ENCODE data around the gene NPIPB8.
A peak's percentile ranks its signal among the peaks of the same experiment; 100 is the strongest.
"Not testable (repeated sequence)": the region's sequence is repeated elsewhere in the genome, so short reads cannot be mapped to it uniquely, and the experiment has no call there.

Gene NPIPB8

GRCh38 chr16:28607116-28607623, 30.7 kb upstream of the NPIPB8 start:
- no peak for DNase-seq

DNA sequence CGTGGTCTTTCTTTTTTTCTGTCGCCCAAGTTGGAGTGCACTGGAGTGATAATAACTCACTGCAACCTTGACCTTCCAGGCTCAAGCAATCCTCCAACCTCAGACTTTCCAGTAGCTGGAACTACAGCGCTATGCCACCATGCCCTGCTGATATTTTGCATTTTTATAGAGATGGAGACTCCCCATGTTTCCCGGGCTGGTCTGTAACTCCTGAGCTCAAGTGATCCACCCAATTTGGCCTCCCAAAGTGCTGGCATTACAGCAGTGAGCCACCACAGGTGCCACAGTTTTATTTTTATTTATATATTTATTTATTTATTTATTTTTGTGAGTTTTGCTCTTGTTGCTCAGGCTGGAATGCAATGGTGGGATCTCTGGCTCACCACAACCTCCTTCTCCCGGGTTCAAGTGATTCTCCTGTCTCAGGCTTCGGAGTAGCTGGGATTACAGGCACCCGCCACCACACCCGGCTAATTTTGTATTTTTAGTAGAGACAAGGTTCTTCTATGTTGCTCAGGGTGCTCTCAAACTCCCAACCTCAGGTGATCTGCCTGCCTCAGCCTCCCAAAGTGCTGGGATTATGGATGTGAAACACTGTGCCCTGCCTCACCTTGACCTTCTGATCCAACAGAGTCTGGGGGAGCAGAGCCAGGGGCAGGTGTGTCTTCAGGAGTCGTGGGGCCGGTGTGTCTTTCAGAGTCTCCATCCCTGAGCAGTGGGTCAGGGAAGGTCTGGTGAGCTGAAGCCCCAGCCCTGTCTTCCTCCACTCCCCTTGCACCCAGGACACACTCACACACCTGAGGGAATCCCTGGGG, 30.0 kb upstream of the NPIPB8 start:
- DNase-seq: not testable (repeated sequence)

GRCh38 chr16:28608496-28608808, 29.4 kb upstream of the NPIPB8 start:
- not testable (repeated sequence) for DNase-seq

GRCh38 chr16:28608867-28609596, 28.8 kb upstream of the NPIPB8 start:
- not testable (repeated sequence) for DNase-seq

- DNase-seq: no peak
These were observed 28.0 kb upstream of the NPIPB8 start, which contains the start of gene SULT1A1 for GRCh38 chr16:28609631-28610594. Gene SULT1A1 (minus strand): TSS chr16:28610044. CDS start chr16:28608855, 1,189 bp downstream.

- DNase-seq: no peak
These were observed 27.2 kb upstream of the NPIPB8 start for GRCh38 chr16:28610595-28611191.

GRCh38 chr16:28612359-28613280, 25.2 kb upstream of the NPIPB8 start:
- not testable (repeated sequence) for DNase-seq

GRCh38 chr16:28613912-28614311, 24.0 kb upstream of the NPIPB8 start:
- not testable (repeated sequence) for DNase-seq

- not testable (repeated sequence) for DNase-seq
These were observed 23.3 kb upstream of the NPIPB8 start for GRCh38 chr16:28614561-28614960.

DNA sequence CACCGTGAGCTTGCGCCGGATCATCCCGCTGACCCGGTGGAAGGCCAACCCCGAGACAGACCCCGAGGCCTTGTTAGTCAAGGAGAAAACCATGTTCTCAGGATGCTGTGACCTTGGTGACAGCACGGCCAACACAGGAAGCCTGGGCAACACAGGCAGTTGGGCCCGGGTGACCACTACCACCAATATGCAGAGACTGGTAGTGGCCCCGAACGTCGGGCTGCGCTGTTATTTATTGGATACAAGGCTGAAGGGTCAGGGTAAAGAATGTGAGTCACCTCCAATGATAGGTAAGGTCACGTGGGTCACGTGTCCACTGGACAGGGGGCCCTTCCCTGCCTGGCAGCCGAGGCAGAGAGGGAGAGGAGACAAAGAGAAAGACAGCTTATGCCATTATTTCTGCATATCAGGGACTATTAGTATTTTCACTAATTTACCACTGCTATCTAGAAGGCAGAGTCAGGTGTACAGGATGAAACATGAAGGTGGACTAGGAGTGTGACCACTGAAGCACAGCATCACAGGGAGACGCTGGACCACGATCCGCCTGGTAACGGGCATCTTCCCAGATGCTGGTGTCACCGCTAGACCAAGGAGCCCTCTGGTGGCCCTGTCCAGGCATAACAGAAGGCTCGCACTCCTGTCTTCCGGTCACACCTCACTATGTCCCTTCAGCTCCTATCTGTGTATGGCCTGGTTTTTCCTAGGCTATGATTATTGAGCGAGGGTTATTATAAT, 22.2 kb upstream of the NPIPB8 start:
- DNase-seq: peak; percentile 35

DNA sequence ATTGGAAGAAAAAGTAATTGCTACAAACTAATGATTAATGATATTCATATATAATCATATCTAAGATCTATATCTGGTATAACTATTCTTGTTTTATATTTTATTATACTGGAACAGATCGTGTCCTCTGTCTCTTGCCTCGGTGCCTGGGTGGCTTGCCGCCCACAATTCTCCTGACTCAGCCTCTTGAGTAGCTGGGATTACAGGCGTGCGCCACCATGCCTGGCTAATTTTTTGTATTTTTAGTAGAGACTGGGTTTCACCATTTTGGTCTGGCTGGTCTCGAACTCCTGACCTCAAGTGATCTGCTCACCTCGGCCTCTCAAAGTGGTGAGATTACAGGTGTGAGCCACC, 21.7 kb upstream of the NPIPB8 start:
- not testable (repeated sequence) for DNase-seq

DNA sequence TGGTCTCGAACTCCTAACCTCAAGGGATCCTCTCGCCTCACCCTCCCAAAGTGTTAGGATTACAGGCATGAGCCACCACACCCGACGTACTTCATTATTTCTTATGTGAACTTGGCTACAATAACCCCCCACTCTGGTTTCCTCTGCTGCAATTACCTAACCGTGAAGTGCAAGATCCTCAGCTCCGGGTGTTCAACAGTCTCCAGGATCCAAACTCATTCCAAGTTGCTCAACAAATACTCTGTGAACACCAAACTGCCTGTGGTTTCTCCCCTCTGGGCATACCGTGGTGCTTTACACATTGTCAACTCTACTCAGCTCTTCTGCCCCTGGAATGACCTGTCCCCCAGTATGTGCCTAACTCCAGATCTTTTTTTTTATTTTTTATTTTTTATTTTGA, 21.2 kb upstream of the NPIPB8 start:
- no peak for DNase-seq

DNA sequence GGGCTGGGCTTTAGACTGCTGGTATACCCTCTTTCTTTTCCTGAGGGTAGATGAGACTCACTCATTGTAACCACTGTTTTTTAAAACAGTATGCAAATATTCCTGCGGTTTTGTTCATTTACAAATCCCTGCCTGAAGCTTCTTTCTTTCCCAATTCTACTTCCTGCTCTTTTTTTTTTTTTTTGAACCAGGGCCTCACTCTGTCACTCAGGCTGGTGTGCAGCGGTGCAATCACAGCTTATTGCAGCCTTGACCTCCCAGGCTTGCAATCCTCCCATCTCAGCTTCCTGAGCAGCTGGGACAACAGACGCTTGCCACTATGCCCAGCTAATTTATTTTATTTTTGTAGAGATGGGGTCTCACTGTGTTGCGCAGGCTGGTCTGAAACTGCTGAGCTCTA, 20.0 kb upstream of the NPIPB8 start:
- no peak for DNase-seq

DNA sequence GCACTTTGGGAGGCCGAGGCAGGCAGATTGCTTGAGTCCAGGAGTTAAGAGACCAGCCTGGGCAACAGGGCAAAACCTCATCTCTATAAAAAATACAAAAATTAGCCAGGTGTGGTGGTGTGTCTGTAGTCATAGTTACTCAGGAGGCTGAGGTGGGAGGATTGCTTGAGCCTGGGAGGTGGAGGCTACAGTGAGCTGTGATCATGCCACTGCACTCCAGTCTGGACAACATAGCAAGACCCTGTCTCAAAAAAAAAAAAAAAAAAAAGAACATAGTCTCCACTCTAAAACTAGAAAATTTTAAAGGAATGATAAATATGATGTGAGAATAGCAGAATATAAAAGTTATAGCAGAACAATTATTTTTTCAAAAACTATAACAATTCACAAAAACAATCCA, 17.5 kb upstream of the NPIPB8 start:
- not testable (repeated sequence) for DNase-seq

GRCh38 chr16:28621481-28622155, 16.2 kb upstream of the NPIPB8 start:
- no peak for DNase-seq

GRCh38 chr16:28622532-28623171, 15.2 kb upstream of the NPIPB8 start:
- DNase-seq: not testable (repeated sequence)

- peak; percentile 67 for DNase-seq
These were observed 14.6 kb upstream of the NPIPB8 start for GRCh38 chr16:28623172-28623711.

GRCh38 chr16:28630905-28631304, 7.0 kb upstream of the NPIPB8 start:
- DNase-seq: not testable (repeated sequence)
